Activated CD8-positive, alpha-beta T cell treated with anti-CD3 and anti-CD28 coated beads for 36 hours (primary cell): ENCODE data around the gene ANKRD44. TPM values are rescaled to one million over a fixed set of nuclear protein-coding genes. Genes with fewer than 3 reads are reported as not detected.

Experiments
- ATAC-seq: fragments of 200-7000 bp; cut with Tn5 transposase; one replicate; pipeline ENCODE4 v1.10.0; 2021; ENCODE audit warnings: mild to moderate bottlenecking, moderate library complexity
- CTCF ChIA-PET: fragments of 350-600 bp; sonication (Branson Sonifier 250); formaldehyde crosslinking; loops from one replicate; lab custom pipeline; 2021; ENCODE audit warnings: antibody characterized with exemption; lab: Charles Lee
- POLR2A ChIA-PET: fragments of 350-600 bp; sonication (Branson Sonifier 250); formaldehyde crosslinking; loops from one replicate; lab custom pipeline; 2021; ENCODE audit warnings: antibody characterized with exemption; lab: Charles Lee
- DNase-seq: peaks from one replicate; pipeline ENCODE4 v3.0.0-alpha.2; 2020
- H3K27ac Mint-ChIP-seq: one replicate; pipeline ENCODE4 v1.8.0; 2021; ENCODE audit warnings: mild to moderate bottlenecking, mixed read lengths
- H3K27me3 Mint-ChIP-seq: one replicate; pipeline ENCODE4 v1.8.0; 2021; ENCODE audit warnings: mixed read lengths
- H3K36me3 Mint-ChIP-seq: one replicate; pipeline ENCODE4 v1.8.0; 2021; ENCODE audit warnings: low read depth, mixed read lengths
- H3K4me1 Mint-ChIP-seq: one replicate; pipeline ENCODE4 v1.8.0; 2021; ENCODE audit warnings: low read depth, mixed read lengths
- H3K4me3 Mint-ChIP-seq: one replicate; pipeline ENCODE4 v1.8.0; 2021; ENCODE audit warnings: mild to moderate bottlenecking, moderate library complexity, mixed read lengths
- H3K9me3 Mint-ChIP-seq: one replicate; pipeline ENCODE4 v1.8.0; 2021; ENCODE audit warnings: mixed read lengths
- CTCF ChIP-seq: fragments of 200-600 bp; IDR thresholded peaks from one replicate; pipeline ENCODE4 v1.8.0; 2022; ENCODE audit warnings: antibody characterized with exemption, mild to moderate bottlenecking
- intact Hi-C: fragments of 100-400 bp; cut with micrococcal nuclease; formaldehyde crosslinking; loops from one replicate; pipeline ENCODE4 v1.10.0; 2022
- total RNA-seq, 2 experiments: library from RNA; stranded (reverse); gene quantifications; one replicate each; pipeline ENCODE4 v1.2.3, GENCODE V29; 2021

The ANKRD44 gene
- total RNA-seq, 2 experiments from 2014 or later, result 131 to 132 TPM

- peak overlapping the region; percentile 56 for H3K27ac Mint-ChIP-seq
- ATAC-seq (no peak), DNase-seq (no peak)
- ChIA-PET POLR2A (interaction anchor here (0.9 to 1.3 kb wide), 3 partner anchors 58 to 67 kb away, joined by 3 read pairs; no protein-coding TSS in a partner anchor), CTCF (interaction anchor here (0.9 kb wide), 1 partner anchor 27 kb away, joined by 3 read pairs; no protein-coding TSS in a partner anchor)
- no peak overlapping the region for H3K4me3 Mint-ChIP-seq
- peaks cover 34% of the 10 kb centered on the region for H3K36me3 Mint-ChIP-seq
- H3K27me3 Mint-ChIP-seq, result no peaks in the 10 kb centered on the region
- no peak for TF ChIP-seq CTCF
- H3K4me1 Mint-ChIP-seq, result peaks cover 50% of the 10 kb centered on the region
- intact Hi-C loops, result loop anchor here (5.0 kb wide), 1 partner anchor 58 kb away; the partner anchor contains the start of gene PGAP1
- H3K9me3 Mint-ChIP-seq, result peaks cover 8% of the 10 kb centered on the region
Measured at GRCh38 chr2:196984903-196985302, 325.7 kb downstream of the ANKRD44 start.

GRCh38 chr2:196983934-196984333, 326.6 kb downstream of the ANKRD44 start:
- ChIA-PET POLR2A (no interaction called here), CTCF (no interaction called here)
- peaks cover 29% of the 10 kb centered on the region for H3K36me3 Mint-ChIP-seq
- H3K4me3 Mint-ChIP-seq, result no peak overlapping the region
- H3K9me3 Mint-ChIP-seq, result peaks cover 8% of the 10 kb centered on the region
- peaks cover 42% of the 10 kb centered on the region for H3K4me1 Mint-ChIP-seq
- intact Hi-C loops, result no loop called here
- no peak for DNase-seq
- no peaks in the 10 kb centered on the region for H3K27me3 Mint-ChIP-seq
- ATAC-seq, result no peak
- H3K27ac Mint-ChIP-seq, result peak overlapping the region; percentile 18
- TF ChIP-seq CTCF, result no peak

GRCh38 chr2:196980473-196980872, 330.1 kb downstream of the ANKRD44 start:
- Mint-ChIP-seq H3K36me3 (peaks cover 14% of the 10 kb centered on the region), H3K4me1 (peaks cover 23% of the 10 kb centered on the region), H3K9me3 (peaks cover 14% of the 10 kb centered on the region), H3K27ac (no peak overlapping the region), H3K4me3 (no peak overlapping the region), H3K27me3 (no peaks in the 10 kb centered on the region)
- ATAC-seq, result no peak
- ChIA-PET CTCF (interaction anchor here (1.1 kb wide), 1 partner anchor 376 kb away, joined by 3 read pairs; no protein-coding TSS in a partner anchor), POLR2A (interaction anchor here (0.6 to 1.1 kb wide), 2 partner anchors 8 to 9 kb away, joined by 3 to 4 read pairs; no protein-coding TSS in a partner anchor)
- TF ChIP-seq CTCF, result no peak
- intact Hi-C loops, result no loop called here
- DNase-seq, result no peak

- ATAC-seq, result no peak
- DNase-seq, result no peak
- ChIA-PET POLR2A (interaction anchor here (1.1 kb wide), 1 partner anchor 9 kb away, joined by 4 read pairs; no protein-coding TSS in a partner anchor), CTCF (interaction anchor here (1.1 kb wide), 1 partner anchor 376 kb away, joined by 3 read pairs; no protein-coding TSS in a partner anchor)
- Mint-ChIP-seq H3K4me3 (no peak overlapping the region), H3K27ac (no peak overlapping the region), H3K9me3 (peaks cover 11% of the 10 kb centered on the region), H3K27me3 (no peaks in the 10 kb centered on the region), H3K36me3 (peaks cover 9% of the 10 kb centered on the region), H3K4me1 (peaks cover 21% of the 10 kb centered on the region)
- intact Hi-C loops, result no loop called here
- no peak for TF ChIP-seq CTCF
Measured at GRCh38 chr2:196980001-196980400, 330.6 kb downstream of the ANKRD44 start.

GRCh38 chr2:196977507-196977906, 333.1 kb downstream of the ANKRD44 start:
- no peaks in the 10 kb centered on the region for H3K27me3 Mint-ChIP-seq
- no peak for TF ChIP-seq CTCF
- H3K4me3 Mint-ChIP-seq, result no peak overlapping the region
- peaks cover 7% of the 10 kb centered on the region for H3K9me3 Mint-ChIP-seq
- no peaks in the 10 kb centered on the region for H3K36me3 Mint-ChIP-seq
- no peak for ATAC-seq
- peaks cover 15% of the 10 kb centered on the region for H3K4me1 Mint-ChIP-seq
- POLR2A ChIA-PET, result no interaction called here
- no peak for DNase-seq
- CTCF ChIA-PET, result no interaction called here
- intact Hi-C loops, result no loop called here
- no peak overlapping the region for H3K27ac Mint-ChIP-seq
